Measurements from ENCODE around the gene CENPX. TPM values are rescaled to one million over a fixed set of nuclear protein-coding genes. Genes with fewer than 3 reads are reported as not detected.

The CENPX gene
- total and polyA plus RNA-seq, 12 donors: 15.8 to 132 (median 23.6) TPM

- Histone ChIP-seq H3K4me3 (no peak overlapping the region), H3K36me3 (peaks cover 0 to 66% (median 8%) of the 10 kb centered on the region in 9 donors), H3K9me3 (no peaks in the 10 kb centered on the region), H3K27ac (no peak overlapping the region), H3K4me1 (peaks cover 4 to 19% (median 12%) of the 10 kb centered on the region in 9 donors), H3K27me3 (no peaks in the 10 kb centered on the region)
- no peak for TF ChIP-seq CTCF (IDR thresholded peaks at IDR 0.05)
- DNase-seq (no peak), ATAC-seq (no peak)
- intact Hi-C loops (cut with DNase I): no loop called here
- 91 to 94% methylated on average over 26 of the region's 26 CpGs for WGBS, 2 donors
Observed at GRCh38 chr17:81987161-81987770, 35.4 kb downstream of the CENPX start.

GRCh38 chr17:81986606-81987005 is 36.1 kb downstream of the CENPX start:
- H3K36me3 ChIP-seq: peaks cover 0 to 72% (median 8%) of the 10 kb centered on the region in 9 donors
- H3K4me3 ChIP-seq: no peak overlapping the region
- H3K9me3 ChIP-seq: no peaks in the 10 kb centered on the region
- H3K4me1 ChIP-seq: peaks cover 4 to 12% (median 8%) of the 10 kb centered on the region in 9 donors
- intact Hi-C loops (cut with DNase I): no loop called here
- H3K27ac ChIP-seq: no peak overlapping the region
- no peak for TF ChIP-seq CTCF (IDR thresholded peaks at IDR 0.05)
- 96 to 98% methylated on average over 26 of the region's 26 CpGs for WGBS, 2 donors
- H3K27me3 ChIP-seq: no peaks in the 10 kb centered on the region
- no peak for ATAC-seq
- no peak for DNase-seq

GRCh38 chr17:81984773-81985410 is 37.8 kb downstream of the CENPX start:
- no peaks in the 10 kb centered on the region for H3K27me3 ChIP-seq
- WGBS, 2 donors: 93 to 94% methylated on average over 21 of the region's 21 CpGs
- peaks cover 0 to 84% (median 8%) of the 10 kb centered on the region in 9 donors for H3K36me3 ChIP-seq
- no peak for TF ChIP-seq CTCF (IDR thresholded peaks at IDR 0.05)
- peaks cover 0 to 4% (median 0%) of the 10 kb centered on the region in 9 donors for H3K4me1 ChIP-seq
- no peak overlapping the region for H3K4me3 ChIP-seq
- no peaks in the 10 kb centered on the region for H3K9me3 ChIP-seq
- ATAC-seq: no peak
- H3K27ac ChIP-seq: no peak overlapping the region
- no peak for DNase-seq
- intact Hi-C loops (cut with DNase I): no loop called here

GRCh38 chr17:81983639-81984373 is 38.9 kb downstream of the CENPX start:
- WGBS, 2 donors: 94 to 95% methylated on average over 26 of the region's 26 CpGs
- ATAC-seq: no peak
- TF ChIP-seq CTCF (IDR thresholded peaks at IDR 0.05): no peak
- H3K4me3 ChIP-seq: no peak overlapping the region
- peaks cover 0 to 84% (median 8%) of the 10 kb centered on the region in 9 donors for H3K36me3 ChIP-seq
- DNase-seq: no peak
- no peaks in the 10 kb centered on the region for H3K27me3 ChIP-seq
- peaks cover 0 to 8% (median 1%) of the 10 kb centered on the region in 9 donors for H3K4me1 ChIP-seq
- intact Hi-C loops (cut with DNase I): no loop called here
- no peaks in the 10 kb centered on the region for H3K9me3 ChIP-seq
- H3K27ac ChIP-seq: no peak overlapping the region
